Fibroblast of villous mesenchyme (primary cell): ENCODE data around the gene SLC25A34. TPM values are rescaled to one million over a fixed set of nuclear protein-coding genes. Genes with fewer than 3 reads are reported as not detected.

Experiments
- DNase-seq: peaks from one replicate; pipeline ENCODE4 v3.0.0-alpha.2; 2010; ENCODE audit warnings: low read depth
- H3K4me3 ChIP-seq: 2 replicates; pipeline ENCODE4 v1.5.1; 2011; ENCODE audit warnings: low read depth, mild to moderate bottlenecking, low read length
- CTCF ChIP-seq: IDR thresholded peaks from 2 replicates; pipeline ENCODE4 v1.5.1; 2012; ENCODE audit warnings: low read depth, mild to moderate bottlenecking, low read length; ENCODE audit not compliant: insufficient read depth
- total RNA-seq: library from RNA; depleted of rRNA; stranded (reverse); fragments of >200 nt; gene quantifications from 2 replicates; pipeline ENCODE4 v1.2.3, GENCODE V29; 2012

The SLC25A34 gene
- total RNA-seq, 1 donor, result 0.43 TPM

- TF ChIP-seq CTCF, result no peak
- no peak overlapping the region for H3K4me3 ChIP-seq
- no peak for DNase-seq
Measured at GRCh38 chr1:15727424-15727823, 8.6 kb upstream of the SLC25A34 start.

GRCh38 chr1:15727866-15728534 is 8.1 kb upstream of the SLC25A34 start:
- no peak for TF ChIP-seq CTCF
- H3K4me3 ChIP-seq, result no peak overlapping the region
- no peak for DNase-seq

GRCh38 chr1:15728937-15729657 is 7.0 kb upstream of the SLC25A34 start:
- no peak for TF ChIP-seq CTCF
- H3K4me3 ChIP-seq, result no peak overlapping the region
- no peak for DNase-seq

GRCh38 chr1:15730423-15730822 is 5.6 kb upstream of the SLC25A34 start:
- TF ChIP-seq CTCF, result no peak
- H3K4me3 ChIP-seq, result no peak overlapping the region
- DNase-seq, result no peak

- H3K4me3 ChIP-seq, result no peak overlapping the region
- no peak for DNase-seq
- no peak for TF ChIP-seq CTCF
Measured at GRCh38 chr1:15730936-15731335, 5.1 kb upstream of the SLC25A34 start.

- no peak for DNase-seq
- TF ChIP-seq CTCF, result no peak
Measured at GRCh38 chr1:15731735-15732685, 4.0 kb upstream of the SLC25A34 start.

More at GRCh38 chr1:15731735-15732685, 4.0 kb upstream of the SLC25A34 start:
- H3K4me3 ChIP-seq, result no peak overlapping the region
